ENCODE data around the gene PTPRK.

Gene PTPRK

DNA sequence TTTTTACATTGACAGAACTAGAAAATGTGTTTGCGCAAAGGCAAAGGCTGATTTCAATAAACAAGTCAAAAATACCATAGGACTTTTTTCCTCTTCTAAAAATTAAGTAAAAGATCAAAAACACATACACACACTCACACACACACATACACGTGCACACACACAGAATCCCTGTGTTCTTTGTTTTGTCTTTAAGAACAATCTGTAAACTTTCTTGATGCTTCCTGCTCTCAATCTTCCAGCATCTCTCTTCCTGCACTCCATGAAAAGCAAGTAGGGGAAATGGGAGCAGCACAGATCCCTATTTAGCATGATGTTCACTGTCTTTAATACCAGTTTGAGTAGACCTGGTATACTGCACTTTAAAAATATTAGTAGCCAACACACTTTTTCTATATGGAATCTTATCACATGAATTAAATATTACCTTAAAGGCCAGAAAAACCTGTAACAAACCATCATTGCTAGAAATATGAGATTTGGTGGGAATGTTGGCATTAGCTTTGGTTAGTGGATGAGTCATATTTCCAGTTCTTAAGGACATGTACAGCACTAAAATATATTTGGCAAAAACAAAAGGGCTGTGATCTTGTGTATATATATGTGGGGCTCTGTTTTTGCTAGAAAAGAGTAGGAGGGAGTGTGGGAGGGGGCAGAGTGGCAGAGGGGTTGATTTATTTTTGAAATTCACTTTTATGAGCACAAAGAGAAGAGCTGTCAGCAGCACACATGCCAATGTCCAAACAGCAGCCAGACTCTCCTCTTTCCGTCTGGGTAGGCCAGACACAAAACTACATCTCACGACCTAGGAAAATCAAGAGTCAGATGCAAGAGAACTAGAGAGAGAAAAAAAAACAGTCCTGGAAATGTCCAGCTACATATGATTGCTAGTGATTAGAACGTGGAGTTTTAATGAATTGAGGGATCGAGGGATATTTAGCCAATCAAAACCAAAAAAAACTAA is 4.6 kb downstream of the PTPRK start:
- no peak for DNase-seq

DNA sequence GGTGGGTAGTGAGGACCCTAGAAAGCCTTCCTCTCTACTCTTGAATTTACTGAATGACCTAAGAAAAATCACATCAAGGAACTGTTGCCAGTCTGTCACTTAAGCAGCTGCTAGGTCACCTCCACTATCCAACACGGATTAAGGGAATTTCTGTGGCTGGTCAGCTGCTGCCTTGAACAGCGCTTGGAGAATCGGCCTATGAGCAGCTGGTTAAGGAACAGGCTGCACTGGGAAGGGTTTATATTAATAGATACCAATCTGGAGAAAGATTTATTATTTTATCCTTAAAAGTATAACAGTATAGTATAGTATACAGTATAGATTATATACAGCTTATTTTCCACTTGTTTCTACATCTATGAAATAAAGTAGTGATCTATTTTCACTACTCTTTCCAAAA is 6.5 kb downstream of the PTPRK start:
- DNase-seq: no peak

DNA sequence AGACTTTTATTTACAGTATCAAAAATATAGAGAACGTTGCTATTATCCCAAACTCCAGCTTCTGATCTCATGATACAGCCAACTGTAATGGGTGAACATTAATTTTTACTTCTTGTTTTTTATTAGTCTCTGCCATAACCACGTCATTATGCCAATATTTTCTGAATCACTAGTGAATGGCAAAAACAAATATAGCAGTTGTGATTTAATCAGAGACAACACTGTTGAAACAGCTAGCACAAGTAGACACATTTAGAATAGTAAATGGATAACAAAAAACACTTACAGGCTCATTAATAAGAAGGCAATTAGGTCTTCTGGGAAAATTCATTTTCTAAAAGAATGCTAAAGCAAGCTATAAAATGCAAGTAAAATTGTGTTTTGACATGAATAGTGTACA is 8.1 kb downstream of the PTPRK start:
- no peak for DNase-seq

DNA sequence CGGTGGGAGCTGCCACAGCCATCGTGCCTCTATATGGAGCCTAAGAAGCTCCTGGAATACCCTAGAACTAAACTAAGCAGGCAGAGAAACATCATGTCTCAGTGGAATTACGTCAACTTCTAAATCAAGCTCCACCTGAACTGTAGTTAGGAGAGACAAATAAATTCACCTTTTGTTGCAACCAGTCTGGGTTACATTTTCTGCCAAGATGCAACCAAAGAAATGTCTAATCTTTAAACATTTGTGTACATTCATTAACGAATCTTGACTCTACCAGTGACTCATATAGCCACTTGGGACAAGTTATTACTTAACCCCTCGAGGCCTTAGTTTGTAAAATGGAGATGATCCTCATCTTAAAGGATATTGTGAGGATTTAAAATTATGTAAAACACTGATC is 8.9 kb downstream of the PTPRK start:
- no peak for DNase-seq

DNA sequence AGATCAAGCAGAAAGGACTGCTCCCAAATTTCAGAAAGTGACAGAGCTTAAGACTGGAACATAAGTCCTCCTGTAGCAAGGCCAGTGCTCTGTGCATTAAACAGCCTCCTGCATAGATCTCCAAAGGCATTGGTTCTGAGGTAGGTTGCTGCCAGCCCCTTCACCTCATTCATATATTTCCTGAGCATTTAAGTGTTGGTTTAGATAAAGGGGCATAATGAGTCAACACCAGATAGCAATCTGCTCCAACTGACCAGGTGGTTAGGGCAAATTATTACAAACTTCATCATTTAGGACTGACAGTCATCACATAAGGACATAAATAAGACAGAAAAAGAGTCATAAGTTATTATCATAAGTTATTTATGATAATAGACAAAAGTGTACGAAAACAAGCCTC is 10.7 kb downstream of the PTPRK start:
- DNase-seq: no peak

DNA sequence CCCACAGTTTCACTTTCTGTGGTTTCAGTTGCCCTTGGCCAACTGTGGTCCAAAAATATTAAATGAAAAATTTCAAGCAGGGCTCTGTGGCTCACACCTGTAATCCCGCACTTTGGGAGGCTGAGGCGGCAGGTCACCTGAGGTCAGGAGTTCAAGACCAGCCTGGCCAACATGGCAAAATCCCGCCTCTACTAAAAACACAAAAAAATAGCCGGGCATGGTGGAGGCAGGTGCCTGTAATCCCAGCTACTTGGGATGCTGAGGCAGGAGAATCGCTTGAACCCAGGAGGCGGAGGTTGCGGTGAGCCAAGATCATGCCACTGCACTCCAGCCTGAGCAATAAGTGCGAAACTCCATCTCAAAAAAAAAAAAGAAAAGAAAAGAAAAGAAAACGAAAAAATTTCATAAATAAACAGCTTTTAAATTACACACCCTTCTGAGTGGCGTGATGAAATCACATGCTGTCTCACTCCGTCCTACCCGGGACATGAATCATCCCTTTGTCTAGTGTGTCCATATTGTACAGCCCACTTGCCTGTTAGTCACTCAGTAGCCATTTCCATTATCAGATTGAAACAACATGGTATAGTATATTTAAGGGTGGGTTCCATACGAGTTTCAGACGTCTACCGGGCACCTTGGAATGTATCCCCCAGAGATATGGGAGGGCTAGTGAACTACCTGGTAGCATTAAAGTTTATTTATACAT is 11.7 kb downstream of the PTPRK start:
- DNase-seq: no peak

DNA sequence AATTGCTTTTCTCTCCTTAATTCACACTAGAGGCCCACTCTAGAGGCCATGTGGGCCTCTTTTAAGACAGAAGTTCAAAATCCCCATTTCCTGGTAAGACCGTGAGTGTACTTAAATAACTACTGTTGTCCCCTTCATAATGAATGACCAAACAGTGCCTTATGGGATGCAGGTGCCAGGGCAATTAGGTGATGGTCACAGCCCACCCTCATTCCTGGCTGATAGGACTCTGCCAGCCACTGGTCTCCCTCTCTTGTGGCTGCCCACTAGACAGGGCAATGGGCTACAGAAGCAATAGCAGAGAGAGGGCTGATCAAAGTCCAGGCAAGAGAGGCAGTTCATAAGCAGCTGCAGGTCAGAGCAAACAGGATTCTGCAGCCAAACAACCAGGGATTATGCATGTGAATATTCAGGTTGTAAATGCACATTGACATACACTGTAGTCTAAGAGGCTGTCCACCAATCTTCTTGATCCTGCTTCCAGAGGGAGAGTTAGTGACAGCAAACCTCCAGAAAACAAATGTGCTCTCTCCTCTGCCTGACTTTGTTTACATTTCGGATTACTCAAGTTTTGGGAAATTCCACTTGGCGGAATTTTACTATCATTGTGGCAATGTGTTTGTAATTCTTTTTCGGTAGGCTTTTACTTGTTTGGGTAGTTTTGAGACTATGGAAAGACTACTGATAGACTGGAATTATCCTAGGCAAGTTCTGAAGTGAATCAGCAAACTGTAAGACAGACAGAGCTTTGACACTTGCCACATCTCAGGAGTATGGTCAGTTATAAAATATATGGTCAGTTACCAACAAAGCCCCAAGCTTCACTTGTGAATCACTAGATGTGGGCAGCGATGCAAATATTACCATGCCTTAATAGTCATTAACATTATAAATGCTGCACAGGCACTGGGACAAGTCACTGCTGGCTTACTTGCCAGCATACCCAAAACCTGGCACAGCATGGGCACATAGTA is 12.8 kb downstream of the PTPRK start:
- DNase-seq: no peak

DNA sequence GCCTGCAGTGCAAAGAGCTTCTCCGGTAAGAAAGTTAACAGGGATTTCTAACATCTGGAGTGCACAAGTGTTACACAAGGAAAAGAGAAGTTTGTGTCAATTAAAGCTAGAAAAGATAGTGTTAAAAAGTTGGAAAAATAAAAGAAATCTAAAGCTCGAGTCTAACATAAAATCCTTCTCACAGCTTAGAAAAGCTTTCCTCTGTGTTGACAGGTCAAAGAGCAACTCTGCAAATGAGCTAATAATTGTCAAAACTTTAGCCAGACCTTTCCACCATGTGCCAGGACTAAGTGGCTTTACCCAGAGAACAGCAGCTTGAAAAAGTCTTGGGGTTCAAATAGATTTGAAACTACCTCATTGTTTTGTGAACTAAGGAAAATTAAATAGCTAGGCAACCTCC is 14.8 kb downstream of the PTPRK start:
- DNase-seq: no peak

DNA sequence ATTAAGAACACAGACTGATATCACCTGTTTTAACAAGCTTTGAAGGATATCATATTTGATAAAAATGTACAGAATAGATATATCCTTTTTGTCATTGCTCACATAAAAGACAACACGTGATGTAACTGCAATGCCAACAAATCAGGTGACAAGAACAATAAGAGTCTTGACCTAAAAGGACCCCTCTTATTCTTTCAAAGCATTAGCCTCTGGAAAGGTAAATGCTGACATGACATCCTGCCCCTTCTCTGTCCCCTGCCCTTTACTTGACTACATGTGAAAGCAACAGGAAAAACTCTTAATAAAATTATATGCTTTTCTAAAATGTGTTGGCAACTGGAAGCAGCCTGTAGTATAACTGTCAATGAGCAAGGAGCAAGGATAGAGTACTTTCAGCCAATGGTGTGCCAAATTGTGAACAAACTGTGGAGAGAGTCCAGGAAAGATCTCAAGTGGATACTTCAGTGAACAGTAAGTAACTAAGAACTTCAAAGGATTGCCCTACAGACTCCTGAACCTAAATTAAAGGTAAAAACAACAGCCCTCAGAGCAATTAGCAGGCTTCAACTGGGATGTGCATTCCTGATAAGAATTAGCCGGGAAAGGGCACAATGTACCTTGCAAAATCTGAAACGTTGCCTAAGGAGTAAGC is 16.3 kb downstream of the PTPRK start:
- no peak for DNase-seq

DNA sequence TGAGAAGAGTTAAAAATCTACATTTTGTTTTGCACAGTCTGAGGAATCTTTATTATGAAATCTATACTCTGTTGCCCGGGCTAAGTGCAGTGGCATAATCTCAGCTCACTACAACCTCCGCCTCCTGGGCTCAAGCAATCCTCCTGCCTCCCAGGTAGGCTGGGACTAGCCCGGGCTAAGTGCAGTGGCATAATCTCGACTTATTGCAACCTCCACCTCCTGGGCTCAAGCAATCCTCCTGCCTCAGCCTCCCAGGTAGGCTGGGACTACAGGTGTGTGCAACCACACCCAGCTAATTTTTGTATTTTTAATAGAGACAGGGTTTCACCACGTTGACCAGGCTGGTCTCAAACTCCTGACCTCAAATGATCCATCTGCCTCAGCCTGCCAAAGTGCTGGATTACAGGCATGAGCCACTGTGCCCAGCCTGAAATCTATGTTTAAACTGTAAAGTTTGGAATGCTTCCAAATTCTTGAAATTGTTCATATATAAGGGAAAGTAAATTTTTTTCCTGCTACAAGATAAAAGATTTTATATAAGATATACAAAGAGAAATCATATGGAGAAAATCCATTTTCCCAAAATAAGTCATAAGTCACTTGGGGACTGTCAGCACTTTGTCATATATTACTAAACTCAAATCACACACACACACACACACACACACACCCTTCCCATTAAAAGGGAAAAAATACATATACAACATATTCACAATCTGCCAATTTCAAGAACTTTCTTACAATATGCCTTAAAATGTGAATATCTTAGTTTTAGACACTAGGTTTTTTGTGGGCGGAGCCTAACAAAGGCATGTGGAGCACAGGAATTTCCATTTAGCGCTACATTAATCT is 19.4 kb downstream of the PTPRK start:
- no peak for DNase-seq

DNA sequence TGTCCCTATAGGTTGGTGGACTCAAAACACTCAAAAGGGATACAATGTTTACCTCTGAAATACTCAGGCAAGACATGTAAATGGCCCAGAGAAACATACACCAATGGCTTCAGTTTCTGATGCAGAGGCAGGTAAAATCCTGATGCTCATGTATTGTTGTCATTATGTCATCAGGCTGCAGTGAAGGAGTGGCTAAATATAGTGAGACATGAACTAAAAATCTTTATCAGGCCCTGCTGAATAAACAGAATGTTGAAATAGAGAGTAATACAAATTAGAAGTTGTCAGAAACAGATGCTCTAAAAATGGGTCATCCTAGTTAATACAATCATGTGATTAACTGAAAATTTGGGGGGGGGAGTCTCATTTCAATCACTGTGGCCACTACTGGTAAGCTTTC is 20.4 kb downstream of the PTPRK start:
- DNase-seq: no peak

DNA sequence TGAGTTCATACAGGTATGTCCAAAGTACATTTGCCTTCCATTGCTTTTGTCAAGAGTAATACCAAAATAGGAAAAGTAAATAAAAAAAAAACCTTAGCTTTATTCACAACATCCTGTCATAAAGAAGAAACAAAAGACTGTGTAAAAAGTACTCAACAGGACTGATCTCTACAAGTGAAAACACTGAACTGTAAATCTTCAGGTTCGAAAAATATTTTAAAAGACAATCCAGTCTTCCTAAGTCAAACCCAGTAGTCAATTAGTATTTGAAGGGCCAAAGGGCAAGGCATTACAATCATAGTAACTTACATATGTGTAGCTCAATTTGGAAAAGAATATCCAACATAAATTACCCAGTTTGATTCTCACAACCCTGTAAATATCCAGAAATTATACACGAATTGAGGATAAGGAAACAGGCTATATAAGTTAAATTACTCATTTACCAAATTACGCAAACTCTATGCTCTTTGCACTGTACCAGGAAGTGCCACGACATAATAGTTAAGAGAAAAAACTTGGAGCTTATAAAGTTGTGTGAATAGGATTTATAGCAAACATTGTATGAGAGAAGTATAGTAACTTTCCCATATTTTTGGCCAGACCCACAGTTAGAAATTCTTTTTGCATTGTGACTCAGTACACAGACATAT is 21.2 kb downstream of the PTPRK start:
- DNase-seq: no peak

DNA sequence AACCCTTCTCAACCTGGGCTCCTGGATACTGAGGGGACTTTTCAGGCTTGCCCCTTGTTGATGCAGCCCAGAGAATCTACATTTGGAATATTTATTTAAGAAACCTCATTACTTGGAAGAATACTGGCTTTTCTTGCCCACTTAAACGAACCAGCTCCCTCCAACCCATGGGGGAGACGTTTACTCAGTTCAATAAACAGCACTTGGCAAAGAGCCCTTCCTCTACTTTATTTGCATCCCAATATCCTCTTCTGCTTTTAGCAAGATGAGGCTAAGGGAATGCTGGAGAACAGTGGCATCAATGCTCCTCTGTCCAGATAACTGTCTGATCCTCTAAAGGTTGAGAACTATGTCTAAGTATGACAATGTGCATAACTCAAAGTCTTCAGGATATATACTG is 22.2 kb downstream of the PTPRK start:
- no peak for DNase-seq

DNA sequence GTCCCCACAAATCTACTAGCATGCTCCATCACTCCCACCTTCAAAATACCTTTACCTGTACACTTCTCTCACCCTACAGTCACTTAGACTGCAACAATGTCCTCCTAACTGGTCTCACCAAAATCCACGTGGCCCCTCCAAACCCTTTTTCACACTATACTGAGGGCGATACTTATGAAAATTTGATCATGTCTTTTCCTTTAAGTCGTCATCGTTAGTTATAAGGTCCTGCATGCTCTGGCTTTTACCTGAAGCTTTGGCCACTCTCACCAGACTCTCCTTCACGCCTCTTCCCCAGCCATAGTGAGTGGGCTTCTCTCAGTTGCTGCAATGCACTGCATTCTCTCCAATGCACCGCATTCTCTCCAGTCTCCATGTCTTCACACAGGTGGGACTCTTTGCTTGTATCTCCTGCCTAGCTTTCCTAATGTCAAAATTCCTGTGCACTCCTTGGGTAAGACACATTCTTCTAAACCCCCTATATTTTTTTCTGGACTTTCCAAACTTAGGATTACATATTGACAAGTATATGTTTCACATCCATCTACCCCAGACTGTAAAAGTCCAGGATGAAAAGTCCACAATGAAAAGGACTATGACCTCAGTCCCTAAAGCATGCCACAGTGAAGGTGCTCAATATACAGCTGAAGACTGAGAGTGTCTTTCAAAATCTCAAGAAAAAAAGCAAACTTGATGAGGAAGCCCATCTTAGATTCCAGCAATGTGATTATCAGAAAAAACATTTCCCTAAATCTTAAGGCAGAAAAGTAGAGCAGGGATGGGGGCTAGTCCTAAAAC is 24.7 kb downstream of the PTPRK start:
- no peak for DNase-seq

DNA sequence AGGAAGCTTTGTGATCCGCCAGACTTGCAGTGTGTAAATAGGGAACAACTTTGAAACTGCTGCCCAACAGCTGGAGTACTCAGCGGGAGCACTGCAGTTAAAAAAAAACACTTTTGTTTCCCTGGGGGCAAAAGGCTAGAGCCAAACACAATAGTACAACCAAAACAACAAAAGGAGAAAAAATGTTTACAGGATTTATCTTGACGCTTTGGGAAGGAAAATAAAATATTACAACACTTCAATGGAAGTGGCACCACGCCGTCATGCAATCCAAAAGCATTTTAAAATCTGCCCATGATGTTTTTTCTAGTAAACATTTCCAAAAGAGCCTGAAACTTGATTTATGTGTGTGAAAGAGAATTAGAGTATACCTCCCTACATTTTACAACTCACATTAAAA is 26.0 kb downstream of the PTPRK start:
- no peak for DNase-seq

DNA sequence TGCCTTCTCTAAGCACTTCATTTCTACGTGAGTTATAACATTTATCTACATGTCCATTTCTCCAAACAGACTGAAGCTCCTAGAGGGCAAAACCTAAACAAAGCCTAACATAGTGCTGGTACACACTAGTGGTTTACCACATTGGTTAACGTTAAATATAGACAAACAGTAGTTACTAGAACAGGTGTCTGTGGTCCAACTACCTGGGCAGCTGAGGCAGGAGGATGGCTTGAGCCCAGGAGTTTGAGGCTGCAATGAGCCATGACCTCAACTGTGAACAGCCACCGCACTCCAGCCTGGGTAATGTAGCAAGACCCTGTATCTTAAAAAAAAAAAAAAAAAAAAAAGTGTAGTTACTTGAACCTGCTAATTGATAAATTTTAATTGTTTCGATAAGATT is 26.5 kb downstream of the PTPRK start:
- DNase-seq: no peak

DNA sequence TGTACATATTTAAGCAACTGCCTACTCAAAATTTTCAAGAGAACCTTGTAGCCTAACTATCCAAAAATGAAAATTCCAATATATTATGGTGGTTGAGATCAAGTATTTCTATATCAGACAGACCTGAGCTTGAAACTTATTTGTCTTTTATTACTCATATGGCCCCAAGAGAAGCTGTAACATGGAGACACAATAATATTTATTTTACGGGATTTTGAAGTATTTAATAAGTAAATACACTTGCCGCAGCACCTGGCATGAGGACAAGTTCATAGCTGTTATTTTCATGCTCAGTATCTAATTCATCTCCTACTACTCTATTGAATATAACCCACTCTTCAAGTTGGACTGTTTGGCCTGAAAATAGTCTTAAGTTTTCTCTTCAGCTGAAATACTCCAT is 28.0 kb downstream of the PTPRK start:
- DNase-seq: no peak

DNA sequence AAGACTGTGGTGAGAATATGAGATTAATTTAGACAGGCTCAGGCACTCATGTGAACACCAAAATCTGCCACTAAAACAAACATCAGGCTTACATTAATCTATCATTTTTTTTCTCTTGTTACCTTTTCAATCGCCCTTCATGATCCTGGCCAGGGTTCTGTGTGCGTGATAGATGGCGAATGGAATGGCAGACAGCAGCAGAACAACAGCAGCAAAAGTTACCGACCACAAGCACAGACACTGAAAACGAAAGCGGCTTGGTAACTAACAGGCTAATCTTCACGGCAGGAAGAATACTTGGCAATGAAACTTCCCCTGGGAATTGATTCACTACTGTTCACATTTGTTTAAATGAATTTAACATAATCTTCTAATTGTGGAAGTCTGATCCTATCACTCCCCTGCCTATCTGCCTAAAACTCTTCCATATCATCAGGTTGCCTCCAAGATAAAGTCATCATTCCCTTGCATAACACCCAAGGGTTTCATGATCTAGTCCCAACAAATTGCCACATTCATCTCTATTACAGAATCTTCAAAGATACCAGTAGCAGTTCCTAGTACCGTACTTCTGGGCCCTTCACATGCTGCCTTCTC is 28.7 kb downstream of the PTPRK start:
- no peak for DNase-seq

DNA sequence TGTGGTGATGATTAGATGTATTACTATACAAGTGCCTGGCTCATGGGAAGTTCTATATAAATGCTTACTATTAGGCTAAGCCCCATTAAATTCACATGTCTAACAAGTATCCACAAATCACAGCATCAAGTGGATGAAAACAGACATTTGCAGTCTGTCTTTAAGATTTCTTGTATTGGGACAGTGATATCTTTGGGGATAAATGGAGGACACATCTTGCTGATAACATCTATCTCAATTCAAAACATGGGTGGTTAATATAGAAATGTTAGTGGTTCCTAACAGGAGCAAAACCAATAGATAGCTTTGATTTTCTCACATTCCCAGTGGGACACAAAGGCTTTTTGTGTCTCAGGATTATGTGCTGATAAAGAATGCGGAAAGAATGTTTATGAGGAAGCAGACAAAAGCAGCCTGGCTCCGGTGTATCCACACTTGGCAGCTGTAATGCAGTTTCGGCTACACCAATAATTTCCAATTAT is 29.3 kb downstream of the PTPRK start:
- no peak for DNase-seq

DNA sequence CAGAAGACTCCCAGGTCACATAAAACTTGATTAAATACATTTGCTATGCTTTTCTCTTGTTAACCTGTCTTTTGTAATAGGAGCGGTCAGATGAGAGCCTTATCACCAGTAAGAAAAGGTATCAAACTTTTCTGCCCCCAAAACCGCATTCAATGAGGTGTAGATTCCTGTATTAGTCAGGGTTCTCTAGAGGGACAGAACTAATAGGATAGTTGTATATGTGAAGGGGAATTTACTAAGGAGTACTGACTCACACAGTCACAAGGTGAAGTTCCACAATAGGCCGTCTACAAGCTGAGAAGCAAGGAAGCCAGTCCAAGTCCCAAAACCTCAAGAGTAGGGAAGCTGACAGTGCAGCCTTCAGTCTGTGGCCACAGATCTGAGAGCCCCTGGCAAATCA is 32.7 kb downstream of the PTPRK start:
- no peak for DNase-seq
